Ramos (cell line): Measurements from ENCODE around the gene PLPP3.
"Not testable (repeated sequence)": the region's sequence is repeated elsewhere in the genome, so short reads cannot be mapped to it uniquely, and the experiment has no call there.

Experiments used
- in situ Hi-C: fragments of 300-500 bp; cut with MboI; formaldehyde crosslinking; loops from one replicate; pipeline ENCODE4 v1.14.3; 2022; ENCODE audit warnings: low sequenced_read_pairs; ENCODE audit not compliant: unreplicated experiment

The PLPP3 gene

GRCh38 chr1:56578963-56579875, at the start of gene PLPP3:
PLPP3 (minus strand) TSS chr1:56579563; CDS start chr1:56579016, 547 bp downstream.
- in situ Hi-C loops: loop anchor here (25.0 kb wide), 1 partner anchor 1192 kb away; no protein-coding TSS in a partner anchor

DNA sequence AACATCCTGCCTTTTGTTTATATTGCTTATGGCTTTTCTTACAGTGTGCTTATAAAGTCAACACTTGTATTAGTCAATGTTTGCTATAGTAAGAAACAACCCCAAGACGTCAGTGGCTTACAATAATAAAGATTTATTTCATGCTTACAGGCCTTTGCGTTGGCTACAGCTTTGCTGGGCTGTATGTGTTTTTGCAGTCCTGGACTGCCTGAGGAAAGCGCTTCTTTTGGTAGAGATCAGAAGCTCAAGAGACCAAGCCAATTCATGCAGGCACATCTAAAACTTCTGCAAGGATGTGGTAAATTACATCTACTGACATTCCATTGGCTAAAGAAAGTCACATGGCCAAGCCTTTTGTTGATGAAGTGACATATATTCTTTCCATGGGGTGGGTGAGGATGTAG, 48.3 kb upstream of the PLPP3 start:
- in situ Hi-C loops: no loop called here

- in situ Hi-C loops: no loop called here
Measured at GRCh38 chr1:56627019-56627635, 47.8 kb upstream of the PLPP3 start.

DNA sequence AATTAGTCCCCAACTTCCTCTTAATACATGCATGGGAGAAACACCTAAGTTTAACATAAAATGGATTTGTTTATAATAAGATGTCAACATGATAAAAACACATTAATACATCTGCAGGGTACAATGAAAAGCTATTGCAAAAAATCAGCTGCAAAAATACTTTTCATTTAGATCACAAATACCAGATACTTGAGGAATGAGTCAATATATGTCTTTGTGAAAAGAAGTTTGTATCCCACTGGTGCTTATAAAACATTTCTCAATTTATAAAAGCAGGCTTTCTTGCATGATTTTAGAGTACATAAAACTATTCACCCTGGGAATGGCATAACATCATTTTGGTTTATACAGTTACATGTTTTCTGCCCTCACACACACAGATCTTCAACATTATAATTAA, 47.2 kb upstream of the PLPP3 start:
- in situ Hi-C loops: no loop called here

GRCh38 chr1:56625819-56626440, 46.6 kb upstream of the PLPP3 start:
- in situ Hi-C loops: no loop called here

- in situ Hi-C loops: no loop called here
Measured at GRCh38 chr1:56617141-56617540, 37.8 kb upstream of the PLPP3 start.

- in situ Hi-C loops: not testable (repeated sequence)
Measured at GRCh38 chr1:56610770-56611169, 31.4 kb upstream of the PLPP3 start.

DNA sequence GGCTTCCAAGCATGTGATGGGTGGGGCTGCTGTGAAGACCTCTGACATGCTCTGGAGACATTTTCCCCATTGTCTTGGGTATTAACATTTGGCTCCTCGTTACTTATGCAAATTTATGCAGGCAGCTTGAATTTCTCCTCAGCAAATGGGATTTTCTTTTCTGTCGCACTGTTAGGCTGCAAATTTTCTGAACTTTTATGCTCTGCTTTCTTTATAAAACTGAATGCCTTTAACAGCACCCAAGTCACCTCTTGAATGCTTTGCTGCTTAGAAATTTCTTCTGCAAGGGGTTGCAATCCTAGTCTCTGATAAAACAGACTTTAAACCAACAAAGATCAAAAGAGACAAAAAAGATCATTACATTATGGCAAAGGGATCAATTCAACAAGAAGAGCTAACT, 30.7 kb upstream of the PLPP3 start:
- in situ Hi-C loops: not testable (repeated sequence)

GRCh38 chr1:56595397-56596191, 16.2 kb upstream of the PLPP3 start:
- in situ Hi-C loops: loop anchor here (25.0 kb wide), 1 partner anchor 1208 kb away; no protein-coding TSS in a partner anchor

DNA sequence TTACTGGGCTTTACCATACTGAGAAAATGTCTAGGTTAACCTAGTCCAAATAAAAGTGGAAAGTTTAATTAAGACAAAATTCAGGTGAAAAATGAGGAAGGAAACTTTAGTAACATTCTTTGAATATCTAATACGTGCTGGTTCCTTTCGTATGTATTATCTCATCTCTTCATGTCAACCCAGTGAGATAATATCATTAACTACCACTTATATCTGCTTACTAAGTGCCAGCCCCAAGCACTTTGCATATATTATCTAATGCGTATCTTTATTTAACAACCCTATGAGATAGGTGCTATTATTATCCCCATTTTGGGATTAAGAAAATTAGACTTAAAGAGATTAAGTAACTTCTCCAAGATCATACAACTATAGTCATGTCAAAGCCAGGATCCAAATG, 12.5 kb upstream of the PLPP3 start:
- in situ Hi-C loops: loop anchor here (25.0 kb wide), 1 partner anchor 1205 kb away; no protein-coding TSS in a partner anchor

GRCh38 chr1:56590520-56591011, 11.2 kb upstream of the PLPP3 start:
- in situ Hi-C loops: loop anchor here (25.0 kb wide), 1 partner anchor 1203 kb away; no protein-coding TSS in a partner anchor

GRCh38 chr1:56589369-56589768, 10.0 kb upstream of the PLPP3 start:
- in situ Hi-C loops: loop anchor here (10.0 to 25.0 kb wide), 2 partner anchors 175 to 1202 kb away; no protein-coding TSS in a partner anchor

DNA sequence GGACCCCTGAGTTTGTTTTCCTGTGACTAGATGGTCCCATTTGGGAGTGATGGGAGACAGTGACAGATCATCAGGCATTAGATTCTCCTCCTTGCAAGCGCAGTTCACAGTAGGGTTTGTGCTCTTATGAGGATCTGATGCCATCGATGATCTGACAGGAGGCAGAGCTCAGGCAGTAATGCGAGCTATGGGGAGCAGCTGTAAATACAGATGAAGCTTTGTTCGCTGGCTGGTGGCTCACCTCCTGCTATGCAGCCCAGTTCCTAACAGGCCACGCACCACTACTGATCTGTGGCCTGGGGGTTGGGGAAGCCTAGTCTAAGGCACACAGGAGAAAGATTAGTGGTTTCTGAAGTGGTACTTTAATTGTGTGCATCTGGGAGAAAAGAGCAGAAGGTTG, 7.1 kb upstream of the PLPP3 start:
- in situ Hi-C loops: loop anchor here (10.0 to 25.0 kb wide), 2 partner anchors 172 to 1199 kb away; no protein-coding TSS in a partner anchor

DNA sequence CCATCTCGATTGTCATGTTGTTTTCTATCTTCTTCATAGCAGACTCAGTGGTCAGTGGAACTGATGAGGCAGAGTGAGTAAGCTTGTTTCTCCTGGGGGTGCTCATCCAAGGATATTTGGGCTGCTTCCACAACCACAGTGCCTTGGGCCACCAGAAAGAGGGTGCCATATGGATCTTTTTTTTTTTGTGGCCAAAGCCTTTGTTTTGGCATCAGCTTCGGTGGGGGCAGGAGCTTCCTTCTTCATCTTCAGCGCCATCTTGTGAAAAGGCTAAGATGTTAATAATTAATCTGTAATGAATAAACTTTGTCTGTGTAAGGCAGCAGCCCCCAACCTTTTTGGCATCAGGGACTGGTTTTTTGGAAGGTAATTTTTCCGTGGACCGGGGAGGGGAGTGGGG, 6.6 kb upstream of the PLPP3 start:
- in situ Hi-C loops: loop anchor here (10.0 to 25.0 kb wide), 2 partner anchors 171 to 1199 kb away; no protein-coding TSS in a partner anchor

DNA sequence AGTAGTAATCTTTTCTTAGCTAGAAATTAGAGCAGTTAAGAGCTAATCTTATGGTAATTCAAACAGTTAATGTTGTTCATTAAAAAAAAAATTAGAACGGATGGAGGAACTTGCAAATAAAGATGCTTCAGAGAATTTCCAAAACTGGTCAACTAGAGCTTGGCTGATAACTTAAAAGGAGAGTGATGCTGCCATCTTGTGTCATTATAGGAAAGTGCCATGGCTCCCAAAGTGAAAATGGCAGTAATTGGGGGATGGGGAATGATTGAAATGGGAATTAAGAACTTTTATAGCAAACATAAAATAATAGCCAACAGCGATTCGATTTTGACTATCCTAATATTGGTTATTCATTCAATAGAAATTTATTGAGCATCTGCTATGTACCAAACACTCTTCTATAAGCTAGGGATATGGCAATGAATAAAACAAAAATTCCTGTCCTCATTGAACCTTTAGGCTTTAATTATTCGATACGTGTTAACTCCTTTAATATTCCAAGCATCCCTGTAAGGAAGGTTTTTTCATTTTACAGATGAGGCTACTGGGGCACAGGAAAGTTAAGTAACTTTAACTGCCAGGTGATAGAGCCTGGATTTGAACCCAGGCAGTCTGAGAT, 5.7 kb upstream of the PLPP3 start:
- in situ Hi-C loops: loop anchor here (10.0 to 25.0 kb wide), 2 partner anchors 170 to 1198 kb away; no protein-coding TSS in a partner anchor

GRCh38 chr1:56583957-56584468, 4.7 kb upstream of the PLPP3 start:
- in situ Hi-C loops: loop anchor here (10.0 to 25.0 kb wide), 2 partner anchors 169 to 1197 kb away; no protein-coding TSS in a partner anchor

DNA sequence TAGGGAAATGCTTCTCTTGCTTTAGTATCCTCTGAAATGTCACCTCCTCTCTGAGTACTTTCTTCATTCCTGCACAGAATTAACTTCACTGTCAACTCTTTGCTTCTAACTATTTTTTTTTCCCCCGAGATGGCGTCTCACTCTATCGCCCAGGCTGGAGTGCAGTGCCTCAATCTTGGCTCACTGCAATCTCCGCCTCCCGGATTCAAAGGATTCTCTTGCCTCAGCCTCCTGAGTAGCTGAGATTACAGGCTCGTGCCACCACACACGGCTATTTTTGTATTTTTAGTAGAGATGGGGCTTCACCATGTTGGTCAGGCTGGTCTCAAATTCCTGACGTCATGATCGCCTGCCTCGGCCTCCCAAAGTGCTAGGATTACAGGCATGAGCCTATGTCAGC, 1.4 kb upstream of the PLPP3 start:
- in situ Hi-C loops: loop anchor here (10.0 to 25.0 kb wide), 2 partner anchors 166 to 1193 kb away; no protein-coding TSS in a partner anchor

- in situ Hi-C loops: loop anchor here (25.0 kb wide), 1 partner anchor 1191 kb away; no protein-coding TSS in a partner anchor
Measured at GRCh38 chr1:56578138-56578962, 1.0 kb downstream of the PLPP3 start.
